Measurements from ENCODE around the gene RPS8.

Gene RPS8

DNA sequence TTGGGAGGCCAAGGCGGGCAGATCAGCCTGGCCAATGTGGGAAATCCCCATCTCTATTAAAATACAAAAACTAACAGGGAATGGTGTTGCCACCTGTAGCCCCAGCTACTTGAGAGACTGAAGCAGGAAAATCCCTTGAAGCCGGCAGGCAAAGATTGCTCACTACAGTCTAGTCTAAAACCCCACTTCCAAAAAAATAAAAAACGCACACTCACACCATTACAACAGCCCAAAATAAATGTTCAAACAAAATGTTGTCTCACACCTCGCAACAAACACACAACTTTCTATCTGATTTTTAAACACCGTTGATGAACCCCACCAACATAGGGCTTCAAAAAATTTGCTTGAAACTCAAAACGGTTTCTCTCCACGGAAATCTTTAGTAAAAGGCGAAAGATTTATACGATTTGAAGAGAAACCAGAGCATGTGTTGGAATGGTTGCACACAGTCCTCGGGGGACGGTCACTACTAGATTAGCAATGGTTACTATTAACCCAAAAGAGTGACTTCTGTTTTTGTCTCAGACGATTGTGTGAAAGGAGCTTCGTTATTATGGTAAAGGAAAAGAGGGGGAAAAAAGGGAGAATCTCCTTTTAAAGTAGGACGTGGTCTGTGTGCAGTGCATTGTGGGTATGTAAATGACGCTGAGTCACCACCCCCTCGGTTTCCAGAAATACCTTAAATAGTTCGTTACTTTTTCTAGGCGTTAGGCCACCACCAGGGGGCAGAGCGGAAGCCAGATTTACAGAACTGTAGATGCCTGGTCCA, 44.4 kb upstream of the RPS8 start, which contains the start of gene RNU5D-1 (continued):
- TF ChIP-seq SETDB1 (IDR thresholded peaks at IDR 0.05; ENCODE audit: insufficient read length, low read length): peak; percentile 82
- no peak for TF ChIP-seq ZNF155 (tag by site-specific recombination; IDR thresholded peaks at IDR 0.05)
- TF ChIP-seq KLF9 (tag by site-specific recombination; IDR thresholded peaks at IDR 0.05; ENCODE audit: low read depth): no peak; the same call in 1 of the 2 replicates
- no peak for TF ChIP-seq ZNF121 (tag by site-specific recombination; IDR thresholded peaks at IDR 0.05)
- no peak for TF ChIP-seq ZNF214 (tag by site-specific recombination; IDR thresholded peaks at IDR 0.05; ENCODE audit: borderline replicate concordance)
- no peak for TF ChIP-seq ZNF223 (tag by site-specific recombination; IDR thresholded peaks at IDR 0.05)
- peak; percentile 97 for TF ChIP-seq MZF1 (tag by site-specific recombination; IDR thresholded peaks at IDR 0.05; ENCODE audit: borderline replicate concordance)
- no peak for TF ChIP-seq ZNF701 (tag by site-specific recombination; IDR thresholded peaks at IDR 0.05)
- TF ChIP-seq ZBTB20 (tag by site-specific recombination; IDR thresholded peaks at IDR 0.05): peak; percentile 59; the same call in 1 of the 2 replicates
- TF ChIP-seq KLF7 (tag by site-specific recombination; IDR thresholded peaks at IDR 0.05; ENCODE audit: borderline replicate concordance): peak; percentile 29; the same call in 1 of the 2 replicates
- no peak for TF ChIP-seq ZNF777 (tag by site-specific recombination; IDR thresholded peaks at IDR 0.05; ENCODE audit: borderline replicate concordance)
- no peak for TF ChIP-seq ZNF175 (tag by site-specific recombination; IDR thresholded peaks at IDR 0.05)
- TF ChIP-seq HOXC10 (CRISPR knock-in tag; IDR thresholded peaks at IDR 0.05): no peak
- TF ChIP-seq ZSCAN30 (tag by site-specific recombination; IDR thresholded peaks at IDR 0.05): peak; percentile 43; the same call in 1 of the 2 replicates
- TF ChIP-seq, protein P1, sequence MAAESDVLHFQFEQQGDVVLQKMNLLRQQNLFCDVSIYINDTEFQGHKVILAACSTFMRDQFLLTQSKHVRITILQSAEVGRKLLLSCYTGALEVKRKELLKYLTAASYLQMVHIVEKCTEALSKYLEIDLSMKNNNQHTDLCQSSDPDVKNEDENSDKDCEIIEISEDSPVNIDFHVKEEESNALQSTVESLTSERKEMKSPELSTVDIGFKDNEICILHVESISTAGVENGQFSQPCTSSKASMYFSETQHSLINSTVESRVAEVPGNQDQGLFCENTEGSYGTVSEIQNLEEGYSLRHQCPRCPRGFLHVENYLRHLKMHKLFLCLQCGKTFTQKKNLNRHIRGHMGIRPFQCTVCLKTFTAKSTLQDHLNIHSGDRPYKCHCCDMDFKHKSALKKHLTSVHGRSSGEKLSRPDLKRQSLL (tag by site-specific recombination; IDR thresholded peaks at IDR 0.05): no peak
- peak; percentile 71 for TF ChIP-seq GFI1B (tag by site-specific recombination; IDR thresholded peaks at IDR 0.05)
- TF ChIP-seq, protein P2, sequence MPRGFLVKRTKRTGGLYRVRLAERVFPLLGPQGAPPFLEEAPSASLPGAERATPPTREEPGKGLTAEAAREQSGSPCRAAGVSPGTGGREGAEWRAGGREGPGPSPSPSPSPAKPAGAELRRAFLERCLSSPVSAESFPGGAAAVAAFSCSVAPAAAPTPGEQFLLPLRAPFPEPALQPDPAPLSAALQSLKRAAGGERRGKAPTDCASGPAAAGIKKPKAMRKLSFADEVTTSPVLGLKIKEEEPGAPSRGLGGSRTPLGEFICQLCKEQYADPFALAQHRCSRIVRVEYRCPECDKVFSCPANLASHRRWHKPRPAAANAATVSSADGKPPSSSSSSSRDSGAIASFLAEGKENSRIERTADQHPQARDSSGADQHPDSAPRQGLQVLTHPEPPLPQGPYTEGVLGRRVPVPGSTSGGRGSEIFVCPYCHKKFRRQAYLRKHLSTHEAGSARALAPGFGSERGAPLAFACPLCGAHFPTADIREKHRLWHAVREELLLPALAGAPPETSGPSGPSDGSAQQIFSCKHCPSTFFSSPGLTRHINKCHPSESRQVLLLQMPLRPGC (tag by site-specific recombination; IDR thresholded peaks at IDR 0.05): peak; percentile 98
- no peak for TF ChIP-seq ZNF624 (tag by site-specific recombination; IDR thresholded peaks at IDR 0.05)
- TF ChIP-seq ZNF48 (tag by site-specific recombination; IDR thresholded peaks at IDR 0.05): no peak
- TF ChIP-seq ZNF510 (tag by site-specific recombination; IDR thresholded peaks at IDR 0.05; ENCODE audit: insufficient replicate concordance): no peak
- no peak; the same call in 1 of the 2 replicates for TF ChIP-seq KLF8 (tag by site-specific recombination; IDR thresholded peaks at IDR 0.05)
- TF ChIP-seq ZNF707 (tag by site-specific recombination; IDR thresholded peaks at IDR 0.05): no peak
- no peak; the same call in 1 of the 2 replicates for TF ChIP-seq EGR2 (tag by site-specific recombination; IDR thresholded peaks at IDR 0.05; ENCODE audit: low read depth)
- TF ChIP-seq ZSCAN18 (tag by site-specific recombination; IDR thresholded peaks at IDR 0.05): no peak; the same call in 1 of the 2 replicates
- TF ChIP-seq ZNF76 (tag by site-specific recombination; IDR thresholded peaks at IDR 0.05; ENCODE audit: borderline replicate concordance, low read depth): peak; percentile 95
- TF ChIP-seq ZBTB17 (tag by site-specific recombination; IDR thresholded peaks at IDR 0.05): peak; percentile 92
- TF ChIP-seq ZNF629 (tag by site-specific recombination; IDR thresholded peaks at IDR 0.05): peak; percentile 76
- TF ChIP-seq, protein P3, sequence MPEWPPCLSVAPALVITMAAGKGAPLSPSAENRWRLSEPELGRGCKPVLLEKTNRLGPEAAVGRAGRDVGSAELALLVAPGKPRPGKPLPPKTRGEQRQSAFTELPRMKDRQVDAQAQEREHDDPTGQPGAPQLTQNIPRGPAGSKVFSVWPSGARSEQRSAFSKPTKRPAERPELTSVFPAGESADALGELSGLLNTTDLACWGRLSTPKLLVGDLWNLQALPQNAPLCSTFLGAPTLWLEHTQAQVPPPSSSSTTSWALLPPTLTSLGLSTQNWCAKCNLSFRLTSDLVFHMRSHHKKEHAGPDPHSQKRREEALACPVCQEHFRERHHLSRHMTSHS (tag by site-specific recombination; IDR thresholded peaks at IDR 0.05): no peak
- no peak for TF ChIP-seq ZNF530 (tag by site-specific recombination; IDR thresholded peaks at IDR 0.05; ENCODE audit: low read depth)
- peak; percentile 25; the same call in 1 of the 2 replicates for TF ChIP-seq ZNF654 (tag by site-specific recombination; IDR thresholded peaks at IDR 0.05; ENCODE audit: low read depth)
- TF ChIP-seq, protein P4, sequence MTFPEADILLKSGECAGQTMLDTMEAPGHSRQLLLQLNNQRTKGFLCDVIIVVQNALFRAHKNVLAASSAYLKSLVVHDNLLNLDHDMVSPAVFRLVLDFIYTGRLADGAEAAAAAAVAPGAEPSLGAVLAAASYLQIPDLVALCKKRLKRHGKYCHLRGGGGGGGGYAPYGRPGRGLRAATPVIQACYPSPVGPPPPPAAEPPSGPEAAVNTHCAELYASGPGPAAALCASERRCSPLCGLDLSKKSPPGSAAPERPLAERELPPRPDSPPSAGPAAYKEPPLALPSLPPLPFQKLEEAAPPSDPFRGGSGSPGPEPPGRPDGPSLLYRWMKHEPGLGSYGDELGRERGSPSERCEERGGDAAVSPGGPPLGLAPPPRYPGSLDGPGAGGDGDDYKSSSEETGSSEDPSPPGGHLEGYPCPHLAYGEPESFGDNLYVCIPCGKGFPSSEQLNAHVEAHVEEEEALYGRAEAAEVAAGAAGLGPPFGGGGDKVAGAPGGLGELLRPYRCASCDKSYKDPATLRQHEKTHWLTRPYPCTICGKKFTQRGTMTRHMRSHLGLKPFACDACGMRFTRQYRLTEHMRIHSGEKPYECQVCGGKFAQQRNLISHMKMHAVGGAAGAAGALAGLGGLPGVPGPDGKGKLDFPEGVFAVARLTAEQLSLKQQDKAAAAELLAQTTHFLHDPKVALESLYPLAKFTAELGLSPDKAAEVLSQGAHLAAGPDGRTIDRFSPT (tag by site-specific recombination; IDR thresholded peaks at IDR 0.05): 0 out of 2 replicates have a peak, but pooled peaks have one; percentile 12
- no peak for TF ChIP-seq YY2 (tag by site-specific recombination; IDR thresholded peaks at IDR 0.05)
- no peak for TF ChIP-seq ZNF677 (tag by site-specific recombination; IDR thresholded peaks at IDR 0.05)
- peak; percentile 98 for TF ChIP-seq SCRT1 (tag by site-specific recombination; IDR thresholded peaks at IDR 0.05; ENCODE audit: borderline replicate concordance)

Data from HEK293 (cell line).